ENCODE data around the gene COLEC12.

The COLEC12 gene

GRCh38 chr18:463827-464541, 36.5 kb downstream of the COLEC12 start:
- Histone ChIP-seq H3K4me3 (ENCODE audit: control insufficient read depth in 1 of 7, extremely low read depth in 1 of 7, insufficient read depth in 4 of 7, low read depth in 2 of 7, low read length in 6 of 7) (peak overlapping the region in 3 of 7 experiments; percentile 37 to 50 (median 42)), H3K36me3 (ENCODE audit: control insufficient read depth in 4 of 4, insufficient read depth in 4 of 4, low read length in 3 of 4) (no peaks in the 10 kb centered on the region), H3K27me3 (replicated peaks in 2 of 5; ENCODE audit: control insufficient read depth in 4 of 5, insufficient read depth in 5 of 5, low read length in 4 of 5) (no peaks in the 10 kb centered on the region), H3K4me1 (ENCODE audit: control extremely low read depth in 1 of 4, control insufficient read depth in 4 of 4, insufficient read depth in 4 of 4, low read length in 3 of 4) (peaks cover 2 to 11% (median 10%) of the 10 kb centered on the region in 4 experiments), H3K27ac (ENCODE audit: insufficient read depth in 1 of 2, low read depth in 1 of 2, low read length in 2 of 2, poor library complexity in 1 of 2, severe bottlenecking in 2 of 2) (no peak overlapping the region), H3K9me3 (ENCODE audit: control extremely low read depth in 1 of 5, control insufficient read depth in 4 of 5, insufficient read depth in 2 of 5, low read depth in 1 of 5, low read length in 4 of 5) (peaks cover 0 to 4% (median 0%) of the 10 kb centered on the region in 5 experiments)
- CTCF ChIA-PET: interaction anchor here (0.7 to 0.8 kb wide), 3 partner anchors 12 to 182 kb away, joined by 3 to 4 read pairs (median 3); no protein-coding TSS in a partner anchor
- DNase-seq: peak; percentile 34 to 87 (median 82)
- POLR2A ChIA-PET: no interaction called here
- WGBS (ENCODE audit: insufficient coverage): 10% methylated on average over 8 of the region's 12 CpGs

GRCh38 chr18:463403-463802, 37.1 kb downstream of the COLEC12 start:
- CTCF ChIA-PET: interaction anchor here (0.8 kb wide), 2 partner anchors 25 to 181 kb away, joined by 3 read pairs; no protein-coding TSS in a partner anchor
- Histone ChIP-seq H3K4me3 (ENCODE audit: control insufficient read depth in 1 of 7, extremely low read depth in 1 of 7, insufficient read depth in 4 of 7, low read depth in 2 of 7, low read length in 6 of 7) (peak overlapping the region in 3 of 7 experiments; percentile 37 to 50 (median 42)), H3K27me3 (replicated peaks in 2 of 5; ENCODE audit: control insufficient read depth in 4 of 5, insufficient read depth in 5 of 5, low read length in 4 of 5) (no peaks in the 10 kb centered on the region), H3K9me3 (ENCODE audit: control extremely low read depth in 1 of 5, control insufficient read depth in 4 of 5, insufficient read depth in 2 of 5, low read depth in 1 of 5, low read length in 4 of 5) (peaks cover 0 to 4% (median 0%) of the 10 kb centered on the region in 5 experiments), H3K27ac (ENCODE audit: insufficient read depth in 1 of 2, low read depth in 1 of 2, low read length in 2 of 2, poor library complexity in 1 of 2, severe bottlenecking in 2 of 2) (no peak overlapping the region), H3K4me1 (ENCODE audit: control extremely low read depth in 1 of 4, control insufficient read depth in 4 of 4, insufficient read depth in 4 of 4, low read length in 3 of 4) (peaks cover 2 to 11% (median 10%) of the 10 kb centered on the region in 4 experiments), H3K36me3 (ENCODE audit: control insufficient read depth in 4 of 4, insufficient read depth in 4 of 4, low read length in 3 of 4) (no peaks in the 10 kb centered on the region)
- POLR2A ChIA-PET: no interaction called here
- 71% methylated on average over 9 of the region's 11 CpGs for WGBS (ENCODE audit: insufficient coverage)
- DNase-seq: no peak

GRCh38 chr18:461762-462161, 38.7 kb downstream of the COLEC12 start:
- Histone ChIP-seq H3K9me3 (ENCODE audit: control extremely low read depth in 1 of 5, control insufficient read depth in 4 of 5, insufficient read depth in 2 of 5, low read depth in 1 of 5, low read length in 4 of 5) (peaks cover 0 to 4% (median 0%) of the 10 kb centered on the region in 5 experiments), H3K4me3 (ENCODE audit: control insufficient read depth in 1 of 7, extremely low read depth in 1 of 7, insufficient read depth in 4 of 7, low read depth in 2 of 7, low read length in 6 of 7) (no peak overlapping the region), H3K27me3 (replicated peaks in 2 of 5; ENCODE audit: control insufficient read depth in 4 of 5, insufficient read depth in 5 of 5, low read length in 4 of 5) (no peaks in the 10 kb centered on the region), H3K27ac (ENCODE audit: insufficient read depth in 1 of 2, low read depth in 1 of 2, low read length in 2 of 2, poor library complexity in 1 of 2, severe bottlenecking in 2 of 2) (no peak overlapping the region), H3K36me3 (ENCODE audit: control insufficient read depth in 4 of 4, insufficient read depth in 4 of 4, low read length in 3 of 4) (no peaks in the 10 kb centered on the region), H3K4me1 (ENCODE audit: control extremely low read depth in 1 of 4, control insufficient read depth in 4 of 4, insufficient read depth in 4 of 4, low read length in 3 of 4) (peaks cover 2 to 20% (median 20%) of the 10 kb centered on the region in 4 experiments)
- WGBS (ENCODE audit: insufficient coverage): 63% methylated on average over 1 of the region's 2 CpGs
- ChIA-PET POLR2A (no interaction called here), CTCF (interaction anchor here (0.6 to 0.9 kb wide), 2 partner anchors 48 to 161 kb away, joined by 3 read pairs; no protein-coding TSS in a partner anchor)
- DNase-seq: no peak

DNA sequence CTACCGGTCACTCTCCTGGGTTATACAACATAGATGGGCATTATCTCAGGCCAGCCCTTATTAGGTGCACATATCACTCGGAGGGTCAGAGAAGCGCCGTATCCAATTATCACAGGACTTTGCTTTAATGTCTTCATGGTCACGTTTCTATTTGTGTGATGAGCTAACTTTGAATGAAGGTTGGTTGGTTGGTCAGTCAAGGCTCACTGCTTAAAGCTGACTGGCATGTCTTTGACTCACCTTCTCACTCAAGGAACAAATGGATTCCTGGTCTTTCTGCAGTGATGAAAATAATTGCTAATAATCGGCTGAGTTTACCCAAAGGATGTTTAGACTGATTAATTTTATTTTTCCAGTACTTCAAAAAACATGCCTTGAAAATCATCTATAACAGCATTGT, 39.7 kb downstream of the COLEC12 start:
- ChIA-PET POLR2A (no interaction called here), CTCF (interaction anchor here (0.6 kb wide), 1 partner anchor 10 kb away, joined by 3 read pairs; no protein-coding TSS in a partner anchor)
- H3K9me3 ChIP-seq (ENCODE audit: control extremely low read depth in 1 of 5, control insufficient read depth in 4 of 5, insufficient read depth in 2 of 5, low read depth in 1 of 5, low read length in 4 of 5): peaks cover 0 to 4% (median 0%) of the 10 kb centered on the region in 5 experiments
- H3K27me3 ChIP-seq (replicated peaks in 2 of 5; ENCODE audit: control insufficient read depth in 4 of 5, insufficient read depth in 5 of 5, low read length in 4 of 5): no peaks in the 10 kb centered on the region
- peaks cover 2 to 21% (median 20%) of the 10 kb centered on the region in 4 experiments for H3K4me1 ChIP-seq (ENCODE audit: control extremely low read depth in 1 of 4, control insufficient read depth in 4 of 4, insufficient read depth in 4 of 4, low read length in 3 of 4)
- no peak overlapping the region for H3K4me3 ChIP-seq (ENCODE audit: control insufficient read depth in 1 of 7, extremely low read depth in 1 of 7, insufficient read depth in 4 of 7, low read depth in 2 of 7, low read length in 6 of 7)
- no peaks in the 10 kb centered on the region for H3K36me3 ChIP-seq (ENCODE audit: control insufficient read depth in 4 of 4, insufficient read depth in 4 of 4, low read length in 3 of 4)
- DNase-seq: no peak
- H3K27ac ChIP-seq (ENCODE audit: insufficient read depth in 1 of 2, low read depth in 1 of 2, low read length in 2 of 2, poor library complexity in 1 of 2, severe bottlenecking in 2 of 2): no peak overlapping the region
- WGBS (ENCODE audit: insufficient coverage): no CpG with 5 or more reads among the region's 6 CpGs

DNA sequence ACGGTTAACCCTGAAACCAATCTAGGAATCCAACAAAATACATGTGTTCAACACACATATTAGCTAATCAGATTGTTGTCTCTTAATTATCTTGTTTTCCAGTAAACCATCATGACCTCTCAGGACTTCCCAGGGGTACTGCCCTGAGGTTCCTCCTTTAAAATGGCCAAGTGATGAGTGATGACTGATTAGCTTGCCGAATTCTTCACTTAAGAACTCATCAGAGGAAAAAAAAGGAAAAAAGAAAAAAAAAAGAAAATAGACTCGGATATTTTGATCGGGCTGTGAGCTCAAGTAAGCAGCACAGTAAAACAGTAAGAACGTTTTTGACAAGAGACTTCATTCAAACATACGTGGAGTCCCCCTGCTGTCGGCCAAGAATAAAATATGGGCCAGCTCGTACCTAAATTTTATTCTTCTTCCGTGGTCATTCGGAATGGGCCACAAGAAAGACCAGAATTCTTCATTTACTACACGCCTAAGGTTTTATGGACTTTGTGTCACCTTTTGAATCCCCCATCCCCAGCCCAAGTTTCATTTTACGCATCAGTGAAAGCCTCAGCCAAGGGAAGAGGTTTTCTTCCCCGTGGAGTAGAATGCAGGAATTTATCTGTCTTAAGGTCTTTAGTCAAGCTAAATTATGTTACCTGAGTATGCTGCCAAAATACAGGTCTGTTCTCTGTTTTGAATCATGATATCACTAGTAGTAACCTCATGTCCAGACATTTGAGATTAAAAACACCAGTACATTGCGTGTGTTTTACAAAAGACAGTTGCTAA, 40.5 kb downstream of the COLEC12 start:
- WGBS (ENCODE audit: insufficient coverage): 96% methylated on average over 11 of the region's 14 CpGs
- H3K36me3 ChIP-seq (ENCODE audit: control insufficient read depth in 4 of 4, insufficient read depth in 4 of 4, low read length in 3 of 4): no peaks in the 10 kb centered on the region
- peaks cover 2 to 21% (median 20%) of the 10 kb centered on the region in 4 experiments for H3K4me1 ChIP-seq (ENCODE audit: control extremely low read depth in 1 of 4, control insufficient read depth in 4 of 4, insufficient read depth in 4 of 4, low read length in 3 of 4)
- CTCF ChIA-PET: interaction anchor here (0.7 to 0.9 kb wide), 2 partner anchors 9 to 18 kb away, joined by 3 read pairs; no protein-coding TSS in a partner anchor
- H3K27ac ChIP-seq (ENCODE audit: insufficient read depth in 1 of 2, low read depth in 1 of 2, low read length in 2 of 2, poor library complexity in 1 of 2, severe bottlenecking in 2 of 2): no peak overlapping the region
- H3K4me3 ChIP-seq (ENCODE audit: control insufficient read depth in 1 of 7, extremely low read depth in 1 of 7, insufficient read depth in 4 of 7, low read depth in 2 of 7, low read length in 6 of 7): no peak overlapping the region
- DNase-seq: no peak
- POLR2A ChIA-PET: no interaction called here
- peaks cover 0 to 4% (median 0%) of the 10 kb centered on the region in 5 experiments for H3K9me3 ChIP-seq (ENCODE audit: control extremely low read depth in 1 of 5, control insufficient read depth in 4 of 5, insufficient read depth in 2 of 5, low read depth in 1 of 5, low read length in 4 of 5)
- no peaks in the 10 kb centered on the region for H3K27me3 ChIP-seq (replicated peaks in 2 of 5; ENCODE audit: control insufficient read depth in 4 of 5, insufficient read depth in 5 of 5, low read length in 4 of 5)

DNA sequence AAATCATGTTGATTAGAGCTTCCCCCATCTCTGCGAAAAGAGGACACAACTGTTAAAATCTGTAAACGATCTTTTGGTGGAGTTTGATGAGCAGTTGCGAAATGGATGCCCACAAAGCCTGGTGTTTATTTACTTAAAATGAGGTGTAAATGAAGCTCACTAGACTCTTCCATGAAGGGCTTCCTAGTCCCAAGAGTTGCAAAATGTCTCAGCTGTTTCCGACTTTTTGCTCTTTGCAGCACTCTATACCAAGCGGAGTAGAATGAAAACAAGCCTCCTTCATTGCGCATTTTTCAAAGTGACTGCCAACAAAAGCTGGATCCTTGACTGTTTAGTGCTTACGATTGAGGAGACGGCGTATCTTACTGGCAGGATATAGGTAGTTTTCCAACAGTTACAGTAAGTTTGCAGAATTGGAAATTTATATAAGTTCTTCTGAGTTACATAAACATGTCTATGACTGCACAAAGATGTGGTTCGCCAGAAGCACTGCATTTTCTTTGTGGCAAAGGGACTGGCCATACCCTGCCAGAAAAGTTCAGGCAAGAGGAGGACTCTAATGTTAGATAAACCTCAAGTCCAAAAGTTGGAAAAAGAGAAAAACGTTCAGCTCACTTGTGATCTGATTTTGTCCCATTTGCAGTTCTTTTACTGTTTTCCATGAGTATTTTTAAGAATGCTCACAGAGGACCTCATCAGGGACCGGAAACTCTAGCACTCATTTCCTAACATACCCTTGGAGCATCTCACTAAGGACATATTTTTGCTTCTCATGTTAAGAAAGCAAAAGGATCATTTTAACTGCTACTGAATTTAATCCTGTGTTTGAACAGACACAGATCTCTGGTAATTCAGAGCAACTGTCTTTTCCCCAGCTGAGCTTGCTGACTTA, 42.7 kb downstream of the COLEC12 start:
- CTCF ChIA-PET: interaction anchor here (0.9 to 1.3 kb wide), 2 partner anchors 39 to 150 kb away, joined by 3 to 5 read pairs; no protein-coding TSS in a partner anchor
- no peak overlapping the region for H3K4me3 ChIP-seq (ENCODE audit: control insufficient read depth in 1 of 7, extremely low read depth in 1 of 7, insufficient read depth in 4 of 7, low read depth in 2 of 7, low read length in 6 of 7)
- no peaks in the 10 kb centered on the region for H3K36me3 ChIP-seq (ENCODE audit: control insufficient read depth in 4 of 4, insufficient read depth in 4 of 4, low read length in 3 of 4)

More for the DNA sequence above, 42.7 kb downstream of the COLEC12 start:
- Histone ChIP-seq H3K9me3 (ENCODE audit: control extremely low read depth in 1 of 5, control insufficient read depth in 4 of 5, insufficient read depth in 2 of 5, low read depth in 1 of 5, low read length in 4 of 5) (peaks cover 0 to 4% (median 0%) of the 10 kb centered on the region in 5 experiments), H3K27ac (ENCODE audit: insufficient read depth in 1 of 2, low read depth in 1 of 2, low read length in 2 of 2, poor library complexity in 1 of 2, severe bottlenecking in 2 of 2) (no peak overlapping the region), H3K27me3 (replicated peaks in 2 of 5; ENCODE audit: control insufficient read depth in 4 of 5, insufficient read depth in 5 of 5, low read length in 4 of 5) (peaks cover 0 to 3% (median 0%) of the 10 kb centered on the region in 5 experiments), H3K4me1 (ENCODE audit: control extremely low read depth in 1 of 4, control insufficient read depth in 4 of 4, insufficient read depth in 4 of 4, low read length in 3 of 4) (peaks cover 0 to 16% (median 11%) of the 10 kb centered on the region in 4 experiments)
- no peak for DNase-seq
- WGBS (ENCODE audit: insufficient coverage): 86% methylated on average over 11 of the region's 12 CpGs
- POLR2A ChIA-PET: interaction anchor here (0.6 kb wide), 1 partner anchor 226 kb away, joined by 4 read pairs; no protein-coding TSS in a partner anchor

Measured in common myeloid progenitor, CD34-positive (primary cell).